ENCODE measurements around the gene PPP3R1. TPM values are rescaled to one million over a fixed set of nuclear protein-coding genes. Genes with fewer than 3 reads are reported as not detected.

Gene PPP3R1
- total RNA-seq, 1 experiment from 2014 or later: 74.2 TPM

DNA sequence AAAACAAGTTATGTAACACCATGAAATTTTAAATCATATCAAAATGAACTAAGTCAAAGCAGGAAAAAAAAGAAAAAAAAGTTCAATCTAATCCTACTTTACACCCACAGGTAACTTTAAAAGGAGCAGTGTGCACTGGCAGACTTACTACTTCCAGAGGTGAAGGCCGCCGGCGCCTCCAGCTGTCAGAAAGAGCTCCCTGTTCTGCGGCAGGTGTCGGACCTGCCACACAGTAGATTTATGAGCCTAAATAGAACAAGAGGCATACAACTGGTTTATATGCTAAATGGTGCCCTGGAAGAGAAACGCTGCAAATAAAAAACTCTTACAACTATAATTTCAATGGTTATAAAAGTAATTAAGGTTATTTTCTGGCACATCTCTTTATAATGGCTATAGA, 117.8 kb downstream of the PPP3R1 start:
- H3K36me3 Mint-ChIP-seq (ENCODE audit: insufficient read depth in 1 of 3, low read depth in 3 of 3): peaks cover 10 to 39% (median 31%) of the 10 kb centered on the region in 3 experiments; a peak in 6 of 7 replicates
- TF ChIP-seq, protein P1, sequence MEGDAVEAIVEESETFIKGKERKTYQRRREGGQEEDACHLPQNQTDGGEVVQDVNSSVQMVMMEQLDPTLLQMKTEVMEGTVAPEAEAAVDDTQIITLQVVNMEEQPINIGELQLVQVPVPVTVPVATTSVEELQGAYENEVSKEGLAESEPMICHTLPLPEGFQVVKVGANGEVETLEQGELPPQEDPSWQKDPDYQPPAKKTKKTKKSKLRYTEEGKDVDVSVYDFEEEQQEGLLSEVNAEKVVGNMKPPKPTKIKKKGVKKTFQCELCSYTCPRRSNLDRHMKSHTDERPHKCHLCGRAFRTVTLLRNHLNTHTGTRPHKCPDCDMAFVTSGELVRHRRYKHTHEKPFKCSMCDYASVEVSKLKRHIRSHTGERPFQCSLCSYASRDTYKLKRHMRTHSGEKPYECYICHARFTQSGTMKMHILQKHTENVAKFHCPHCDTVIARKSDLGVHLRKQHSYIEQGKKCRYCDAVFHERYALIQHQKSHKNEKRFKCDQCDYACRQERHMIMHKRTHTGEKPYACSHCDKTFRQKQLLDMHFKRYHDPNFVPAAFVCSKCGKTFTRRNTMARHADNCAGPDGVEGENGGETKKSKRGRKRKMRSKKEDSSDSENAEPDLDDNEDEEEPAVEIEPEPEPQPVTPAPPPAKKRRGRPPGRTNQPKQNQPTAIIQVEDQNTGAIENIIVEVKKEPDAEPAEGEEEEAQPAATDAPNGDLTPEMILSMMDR (conservative IDR thresholded peaks at IDR 0.05): no peak

More for the DNA sequence above, 117.8 kb downstream of the PPP3R1 start:
- no peaks in the 10 kb centered on the region for H3K9me3 ChIP-seq (ENCODE audit: control insufficient read depth, low read depth, low read length)
- no peaks in the 10 kb centered on the region for H4K20me1 ChIP-seq (ENCODE audit: control insufficient read depth, insufficient read depth, insufficient read length)
- H3K4ac ChIP-seq (ENCODE audit: low read depth, low read length): no peak overlapping the region
- no peak overlapping the region for H2BK12ac ChIP-seq (ENCODE audit: insufficient read length, low read depth, low read length)
- DNase-seq: no peak
- no peak overlapping the region for H3K14ac ChIP-seq (ENCODE audit: insufficient read depth, low read length)
- no peak overlapping the region for H2BK5ac ChIP-seq (ENCODE audit: insufficient read length, low read length)
- no peak overlapping the region for H3T11ph ChIP-seq (ENCODE audit: low read length)
- H2BK120ac ChIP-seq (ENCODE audit: low read depth, low read length, poor library complexity, severe bottlenecking): no peak overlapping the region
- H3K23ac ChIP-seq (ENCODE audit: insufficient read length, low read depth, low read length): no peak overlapping the region
- Mint-ChIP-seq H3K9me3 (no peaks in the 10 kb centered on the region), H3K27ac (no peak overlapping the region), H3K4me3 (no peak overlapping the region), H3K4me1 (no peaks in the 10 kb centered on the region), H3K27me3 (ENCODE audit: low read depth) (no peaks in the 10 kb centered on the region)
- H3K23me2 ChIP-seq (ENCODE audit: insufficient read length, low read depth, low read length, poor library complexity, severe bottlenecking): no peaks in the 10 kb centered on the region
- H3K56ac ChIP-seq (ENCODE audit: insufficient read length, low read depth, low read length): no peak overlapping the region
- no peaks in the 10 kb centered on the region for H3K79me2 ChIP-seq (ENCODE audit: insufficient read depth, low read length)
- no peaks in the 10 kb centered on the region for H3K79me1 ChIP-seq (ENCODE audit: insufficient read depth, low read depth, low read length, poor library complexity, severe bottlenecking)
- no peak overlapping the region for H3K9ac ChIP-seq (ENCODE audit: extremely low read depth, insufficient read length, low read length)
- H3K27me3 ChIP-seq (ENCODE audit: insufficient read depth, low read length): no peaks in the 10 kb centered on the region
- no peak overlapping the region for H3K27ac ChIP-seq (ENCODE audit: insufficient read length, low read depth, low read length)
- H4K91ac ChIP-seq (ENCODE audit: insufficient read length, low read depth, low read length): no peak overlapping the region
- no peak overlapping the region for H2BK15ac ChIP-seq (ENCODE audit: low read depth, low read length)
- no peak overlapping the region for H2BK20ac ChIP-seq (ENCODE audit: low read depth, low read length, poor library complexity, severe bottlenecking)
- H3K18ac ChIP-seq (ENCODE audit: insufficient read length, low read depth, low read length): no peak overlapping the region
- no peak overlapping the region for H2AK5ac ChIP-seq (ENCODE audit: insufficient read length, low read length)
- WGBS (ENCODE audit: extremely low coverage, insufficient read length, low lambda C conversion rate): no CpG with 5 or more reads among the region's 6 CpGs
- H3K4me2 ChIP-seq (ENCODE audit: insufficient read depth, insufficient read length, low read length): no peak overlapping the region
- no peak overlapping the region for H4K5ac ChIP-seq (ENCODE audit: insufficient read length, low read depth, low read length)
- no peak overlapping the region for H4K8ac ChIP-seq (replicated peaks; ENCODE audit: insufficient read length, low read depth, low read length)
- H3K4me1 ChIP-seq (ENCODE audit: insufficient read depth, low read length): no peaks in the 10 kb centered on the region
- no peak overlapping the region for H2AFZ ChIP-seq (ENCODE audit: low read length)

Data from H9 (cell line).